B cell (primary cell): Measurements from ENCODE around the gene ZNF547.

ENCODE experiments used
- EZH2 ChIP-seq: IDR thresholded peaks from 2 replicates; pipeline ENCODE4 v1.6.1; 2012; ENCODE audit warnings: borderline replicate concordance, low read depth, mild to moderate bottlenecking, moderate library complexity, low read length; ENCODE audit not compliant: insufficient read depth, poor library complexity, severe bottlenecking
- TF ChIP-seq, protein P1 (sequence below): fragments of 200-600 bp; IDR thresholded peaks from one replicate; pipeline ENCODE4 v1.8.0; 2022; ENCODE audit warnings: antibody characterized with exemption, mild to moderate bottlenecking

DNA sequence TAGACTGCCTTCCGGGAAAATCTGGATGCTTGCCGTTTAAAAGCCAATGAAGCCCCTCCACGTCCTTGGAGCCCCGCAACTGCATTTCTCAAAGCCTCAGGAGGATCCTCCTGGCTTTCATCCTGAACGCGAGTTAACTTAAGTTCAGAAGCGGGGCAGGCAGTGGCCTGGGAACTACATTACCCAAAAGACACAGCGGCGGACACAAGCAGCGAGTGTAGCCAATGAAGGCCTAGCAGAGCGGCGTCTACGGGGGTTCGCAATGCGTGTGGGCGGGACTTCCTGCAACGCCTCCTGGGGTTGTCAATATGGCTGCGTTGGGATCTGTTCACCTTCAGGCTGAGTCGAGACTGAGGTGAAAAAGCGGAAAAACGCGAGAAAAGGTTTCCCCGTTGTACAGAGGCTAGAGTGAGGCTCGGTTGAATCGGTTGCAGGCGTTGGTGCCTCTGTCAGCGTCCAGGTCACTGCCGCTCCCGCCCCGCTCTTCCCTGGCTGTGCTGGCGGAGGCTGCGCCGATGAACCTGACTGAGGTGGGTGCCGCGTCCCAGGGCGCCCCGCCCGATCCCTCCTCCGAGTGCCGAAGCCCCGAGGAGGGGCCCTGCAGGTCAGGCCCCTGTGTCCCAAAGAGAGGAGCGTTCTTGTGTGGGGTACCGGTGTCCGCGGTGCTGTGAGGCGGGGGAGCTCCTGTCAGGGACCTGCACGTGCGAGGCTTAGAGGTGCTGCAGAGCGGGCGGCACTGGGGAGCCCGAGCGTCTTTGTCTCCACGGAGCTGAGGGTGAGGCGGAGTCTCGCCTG is 47.7 kb downstream of the ZNF547 start, which contains the start of gene ZNF17:
- TF ChIP-seq, protein P1, sequence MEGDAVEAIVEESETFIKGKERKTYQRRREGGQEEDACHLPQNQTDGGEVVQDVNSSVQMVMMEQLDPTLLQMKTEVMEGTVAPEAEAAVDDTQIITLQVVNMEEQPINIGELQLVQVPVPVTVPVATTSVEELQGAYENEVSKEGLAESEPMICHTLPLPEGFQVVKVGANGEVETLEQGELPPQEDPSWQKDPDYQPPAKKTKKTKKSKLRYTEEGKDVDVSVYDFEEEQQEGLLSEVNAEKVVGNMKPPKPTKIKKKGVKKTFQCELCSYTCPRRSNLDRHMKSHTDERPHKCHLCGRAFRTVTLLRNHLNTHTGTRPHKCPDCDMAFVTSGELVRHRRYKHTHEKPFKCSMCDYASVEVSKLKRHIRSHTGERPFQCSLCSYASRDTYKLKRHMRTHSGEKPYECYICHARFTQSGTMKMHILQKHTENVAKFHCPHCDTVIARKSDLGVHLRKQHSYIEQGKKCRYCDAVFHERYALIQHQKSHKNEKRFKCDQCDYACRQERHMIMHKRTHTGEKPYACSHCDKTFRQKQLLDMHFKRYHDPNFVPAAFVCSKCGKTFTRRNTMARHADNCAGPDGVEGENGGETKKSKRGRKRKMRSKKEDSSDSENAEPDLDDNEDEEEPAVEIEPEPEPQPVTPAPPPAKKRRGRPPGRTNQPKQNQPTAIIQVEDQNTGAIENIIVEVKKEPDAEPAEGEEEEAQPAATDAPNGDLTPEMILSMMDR = no peak
- TF ChIP-seq EZH2 = no peak
